GM04504 (cell line): ENCODE measurements around the gene SLC12A8.

Source experiments
- DNase-seq: peaks from one replicate; pipeline ENCODE4 v3.0.0-alpha.2; 2012; ENCODE audit warnings: low read depth

The SLC12A8 gene

GRCh38 chr3:125054062-125054448 lies 158.5 kb downstream of the SLC12A8 start:
- no peak for DNase-seq

- no peak for DNase-seq
These were observed 159.2 kb downstream of the SLC12A8 start for GRCh38 chr3:125053304-125053699.

DNA sequence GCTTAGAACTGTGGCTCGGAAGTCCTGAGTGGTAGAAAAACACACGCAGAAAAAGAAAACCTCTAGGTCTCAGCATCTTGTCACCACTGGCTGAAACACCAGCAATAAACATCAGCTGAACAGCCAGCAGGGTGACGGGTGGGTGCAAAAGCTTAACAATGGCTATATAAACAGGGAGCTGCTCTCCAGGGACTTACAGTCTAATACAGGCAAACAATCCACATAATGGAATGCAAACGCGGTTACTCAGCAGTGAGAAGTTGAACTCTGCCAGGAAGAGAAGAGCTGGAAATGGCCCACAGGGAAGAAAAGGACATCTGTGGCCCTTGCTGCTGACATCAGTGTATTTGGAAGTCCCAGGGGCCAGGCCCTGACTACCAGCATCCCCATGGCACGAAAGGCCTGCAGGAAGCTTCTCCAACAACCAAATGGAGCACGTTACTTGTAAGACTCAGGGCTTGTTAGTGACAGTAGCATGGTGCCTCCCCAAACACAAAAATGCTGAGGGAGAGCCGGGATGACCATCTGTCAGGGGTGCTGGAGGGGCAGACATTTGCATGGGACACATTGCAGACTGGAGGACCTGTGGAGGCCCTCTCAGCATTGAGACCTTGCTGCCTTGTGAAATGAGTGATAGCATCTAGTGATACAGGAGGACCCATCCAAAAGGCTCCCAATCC lies 159.8 kb downstream of the SLC12A8 start:
- peak; percentile 92 for DNase-seq

- peak; percentile 84 for DNase-seq
These were observed 160.6 kb downstream of the SLC12A8 start for GRCh38 chr3:125051715-125052581.

GRCh38 chr3:125051205-125051604 lies 161.3 kb downstream of the SLC12A8 start:
- no peak for DNase-seq

GRCh38 chr3:125050488-125051090 lies 162.0 kb downstream of the SLC12A8 start:
- DNase-seq: no peak

GRCh38 chr3:125048282-125048681 lies 164.3 kb downstream of the SLC12A8 start:
- DNase-seq: no peak

DNA sequence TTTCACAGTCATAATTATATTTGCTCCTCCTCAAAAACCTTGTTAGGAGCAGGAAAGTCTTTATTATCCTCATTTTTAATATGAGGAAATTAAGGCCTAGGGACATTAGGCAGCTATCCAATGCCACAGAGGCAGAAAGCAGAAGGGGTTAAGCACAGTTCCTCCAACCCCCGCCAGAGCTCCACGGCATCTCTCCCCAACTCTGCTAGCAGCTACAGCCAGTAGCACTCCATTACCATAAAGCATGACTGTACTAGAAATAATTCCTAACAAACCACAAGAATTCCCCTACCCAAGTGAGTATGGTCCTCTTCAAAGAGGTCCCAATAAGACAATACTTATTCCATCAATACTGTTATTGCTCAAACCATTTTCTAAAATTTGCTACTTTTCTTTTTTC lies 166.6 kb downstream of the SLC12A8 start:
- no peak for DNase-seq

- no peak for DNase-seq
These were observed 167.4 kb downstream of the SLC12A8 start for GRCh38 chr3:125045194-125045593.

- no peak for DNase-seq
These were observed 168.9 kb downstream of the SLC12A8 start for GRCh38 chr3:125043599-125044151.

- no peak for DNase-seq
These were observed 169.7 kb downstream of the SLC12A8 start for GRCh38 chr3:125042725-125043406.

DNA sequence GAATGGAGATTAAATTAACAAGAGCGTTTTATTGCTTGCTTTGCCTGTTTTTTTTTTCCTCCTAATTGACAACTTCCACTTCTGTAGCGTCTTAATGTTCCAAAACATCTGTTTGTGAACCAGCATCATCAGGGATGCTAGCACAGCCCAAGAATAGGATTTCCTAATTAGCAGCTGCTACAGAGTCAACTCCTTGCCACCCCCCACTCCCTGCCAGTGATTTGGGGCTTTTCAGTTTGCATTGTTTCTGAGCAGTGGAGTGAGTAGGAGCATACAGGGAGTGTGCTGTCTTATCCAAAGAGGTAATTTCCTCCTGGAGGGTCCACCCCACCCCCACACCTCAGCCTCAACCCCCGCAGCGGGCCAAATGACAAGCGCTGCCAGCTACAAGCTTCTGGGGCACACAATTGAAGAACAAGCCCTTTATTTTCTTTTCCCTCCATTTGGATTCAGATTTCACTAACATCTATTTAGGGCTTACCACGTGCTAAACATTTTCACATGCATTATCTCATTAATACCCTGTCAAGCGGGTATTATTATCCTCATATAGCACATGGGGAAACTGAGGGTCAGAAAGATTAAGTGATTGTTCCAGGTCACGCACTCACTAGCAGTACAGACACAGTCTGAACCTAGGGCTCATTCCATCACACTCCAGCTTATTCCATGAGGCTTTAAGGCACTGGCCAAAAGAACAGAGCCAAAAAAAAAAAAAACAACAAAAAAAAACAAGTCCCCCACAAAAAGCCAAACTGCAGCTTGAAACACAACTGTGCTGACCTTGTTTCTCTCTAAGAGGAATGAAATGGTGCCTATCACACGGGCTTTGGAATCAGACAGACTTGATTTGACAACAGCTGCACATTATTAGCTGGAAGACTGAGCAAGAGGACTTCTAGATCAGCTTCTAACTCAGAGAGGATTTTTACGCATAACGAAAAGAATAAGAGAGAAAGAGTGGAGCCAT lies 173.1 kb downstream of the SLC12A8 start:
- no peak for DNase-seq

DNA sequence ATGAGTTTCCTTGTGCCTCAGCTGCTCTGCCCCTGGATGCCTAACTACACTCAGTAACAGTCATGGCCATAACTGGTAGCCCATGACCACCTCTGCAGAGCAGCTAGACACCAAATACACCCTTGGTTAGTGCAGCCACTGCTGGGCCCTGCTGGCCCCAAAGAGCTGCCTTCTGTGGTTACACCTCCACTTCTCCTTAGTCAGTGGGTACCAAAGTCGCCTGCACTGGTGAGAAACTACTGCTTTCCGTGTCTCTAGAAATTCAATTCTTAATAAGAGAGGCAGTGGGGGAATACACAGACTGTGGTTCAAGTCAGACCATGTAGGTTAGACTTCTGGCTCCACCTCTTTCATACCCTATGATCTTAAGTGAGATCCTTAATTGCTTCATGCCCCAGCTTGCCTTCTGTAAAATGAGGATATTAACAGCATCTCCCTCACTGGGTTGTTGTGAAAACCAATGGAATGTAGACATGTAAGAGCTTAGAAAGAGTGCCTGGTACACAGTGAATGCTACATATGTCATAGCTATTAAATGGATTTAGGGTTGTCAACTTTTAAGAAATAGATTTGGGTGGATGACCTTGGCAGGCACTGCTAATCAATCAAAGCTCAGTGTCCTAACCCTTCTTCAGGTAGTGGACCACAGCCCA lies 174.9 kb downstream of the SLC12A8 start:
- no peak for DNase-seq

- no peak for DNase-seq
These were observed 177.3 kb downstream of the SLC12A8 start for GRCh38 chr3:125035217-125035616.

DNA sequence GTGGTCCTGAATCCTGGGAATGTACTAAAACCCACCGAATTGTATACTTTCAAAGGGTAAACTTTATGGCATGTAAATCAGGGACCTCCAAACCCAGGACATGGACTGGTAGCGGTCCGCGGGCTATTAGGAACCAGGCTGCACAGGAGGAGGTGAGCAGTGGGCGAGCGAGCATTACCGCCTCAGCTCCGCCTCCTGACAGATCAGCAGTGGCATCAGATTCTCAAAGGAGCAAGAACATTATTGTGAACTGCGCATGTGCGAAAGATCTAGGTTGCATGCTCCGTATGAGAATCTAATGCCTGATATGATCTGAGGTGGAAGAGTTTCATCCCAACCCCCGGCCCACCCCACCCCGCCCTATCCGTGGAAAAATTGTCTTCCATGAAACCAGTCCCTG lies 178.9 kb downstream of the SLC12A8 start:
- no peak for DNase-seq

- DNase-seq: no peak
These were observed 179.4 kb downstream of the SLC12A8 start for GRCh38 chr3:125033135-125033534.

GRCh38 chr3:125032683-125033082 lies 179.9 kb downstream of the SLC12A8 start:
- no peak for DNase-seq
